ENCODE data around the gene CLIC3.

GRCh38 chr9:137027369-137028262, 31.2 kb upstream of the CLIC3 start, which contains the start of gene ABCA2:
- TF ChIP-seq CTCF (IDR thresholded peaks at IDR 0.05) (no peak), POLR2A (IDR thresholded peaks at IDR 0.05) (no peak)
